ENCODE results near the gene NEK1. TPM values are rescaled to one million over a fixed set of nuclear protein-coding genes. Genes with fewer than 3 reads are reported as not detected.

NEK1 gene
- total and polyA plus RNA-seq, 3 donors from 2014 or later = 10.3 to 27.9 (median 25.5) TPM

DNA sequence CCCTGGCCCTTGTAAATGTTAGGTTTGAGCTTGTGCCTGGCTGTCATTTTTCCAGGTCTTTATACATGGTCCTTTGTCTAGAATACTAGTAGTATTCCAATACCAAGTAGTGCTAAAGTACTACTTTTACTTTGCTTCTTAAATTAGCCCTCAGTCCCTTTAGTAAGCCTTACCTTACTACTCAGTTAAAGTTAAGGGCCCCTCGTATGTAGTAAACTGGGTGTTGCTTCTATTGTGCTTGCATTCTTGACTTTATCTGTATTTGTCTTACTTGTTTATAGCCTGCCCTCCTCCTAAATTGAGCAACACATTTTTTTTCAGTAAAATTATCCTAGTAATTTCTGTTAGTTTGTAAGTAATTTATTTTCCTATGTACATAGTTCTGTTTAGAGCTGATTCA lies 33.2 kb upstream of the NEK1 start:
- 73 to 78% methylated on average over 1 of the region's 1 CpG for WGBS, 2 donors
- no peak for DNase-seq
- no peaks in the 10 kb centered on the region for H3K36me3 ChIP-seq (ENCODE audit: low read depth, missing control alignments)
- no peak overlapping the region for H3K27ac ChIP-seq
- no peaks in the 10 kb centered on the region for H3K9me3 ChIP-seq
- H3K4me1 ChIP-seq = peaks cover 4% of the 10 kb centered on the region
- TF ChIP-seq, protein P1, sequence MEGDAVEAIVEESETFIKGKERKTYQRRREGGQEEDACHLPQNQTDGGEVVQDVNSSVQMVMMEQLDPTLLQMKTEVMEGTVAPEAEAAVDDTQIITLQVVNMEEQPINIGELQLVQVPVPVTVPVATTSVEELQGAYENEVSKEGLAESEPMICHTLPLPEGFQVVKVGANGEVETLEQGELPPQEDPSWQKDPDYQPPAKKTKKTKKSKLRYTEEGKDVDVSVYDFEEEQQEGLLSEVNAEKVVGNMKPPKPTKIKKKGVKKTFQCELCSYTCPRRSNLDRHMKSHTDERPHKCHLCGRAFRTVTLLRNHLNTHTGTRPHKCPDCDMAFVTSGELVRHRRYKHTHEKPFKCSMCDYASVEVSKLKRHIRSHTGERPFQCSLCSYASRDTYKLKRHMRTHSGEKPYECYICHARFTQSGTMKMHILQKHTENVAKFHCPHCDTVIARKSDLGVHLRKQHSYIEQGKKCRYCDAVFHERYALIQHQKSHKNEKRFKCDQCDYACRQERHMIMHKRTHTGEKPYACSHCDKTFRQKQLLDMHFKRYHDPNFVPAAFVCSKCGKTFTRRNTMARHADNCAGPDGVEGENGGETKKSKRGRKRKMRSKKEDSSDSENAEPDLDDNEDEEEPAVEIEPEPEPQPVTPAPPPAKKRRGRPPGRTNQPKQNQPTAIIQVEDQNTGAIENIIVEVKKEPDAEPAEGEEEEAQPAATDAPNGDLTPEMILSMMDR (IDR thresholded peaks at IDR 0.05) = no peak
- no peak for TF ChIP-seq POLR2A (IDR thresholded peaks at IDR 0.05)
- no peaks in the 10 kb centered on the region for H3K27me3 ChIP-seq
- H3K4me3 ChIP-seq = no peak overlapping the region
- intact Hi-C loops (cut with DNase I; ENCODE audit: low total_unique reads) = no loop called here

DNA sequence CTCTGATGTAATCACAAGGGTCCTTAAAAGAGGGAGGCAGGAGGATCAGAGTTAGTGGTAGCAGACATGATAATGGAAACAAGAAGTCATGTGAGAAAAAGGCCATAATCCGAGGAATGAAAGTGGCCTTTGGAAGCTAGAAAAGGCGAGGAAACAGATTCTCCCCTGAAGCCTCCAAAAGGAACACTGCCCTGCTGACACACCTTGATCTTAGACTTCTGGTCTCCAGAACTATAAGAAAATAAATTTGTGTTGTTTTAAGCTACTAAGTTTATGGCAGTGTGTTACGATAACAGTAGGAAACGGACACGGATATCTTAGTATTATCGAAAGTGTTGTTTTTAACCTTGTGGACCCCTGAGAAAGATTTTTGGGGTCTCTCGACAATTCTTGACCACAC lies 32.4 kb upstream of the NEK1 start:
- Histone ChIP-seq H3K4me1 (no peaks in the 10 kb centered on the region), H3K27me3 (no peaks in the 10 kb centered on the region), H3K36me3 (ENCODE audit: low read depth, missing control alignments) (no peaks in the 10 kb centered on the region), H3K27ac (peak overlapping the region; percentile 17 to 26), H3K4me3 (no peak overlapping the region), H3K9me3 (no peaks in the 10 kb centered on the region)
- TF ChIP-seq, protein P1 (IDR thresholded peaks at IDR 0.05) = no peak
- no peak for TF ChIP-seq POLR2A (IDR thresholded peaks at IDR 0.05)
- intact Hi-C loops (cut with DNase I; ENCODE audit: low total_unique reads) = no loop called here
- no peak for DNase-seq
- WGBS, 2 donors = 91 to 94% methylated on average over 7 of the region's 7 CpGs

DNA sequence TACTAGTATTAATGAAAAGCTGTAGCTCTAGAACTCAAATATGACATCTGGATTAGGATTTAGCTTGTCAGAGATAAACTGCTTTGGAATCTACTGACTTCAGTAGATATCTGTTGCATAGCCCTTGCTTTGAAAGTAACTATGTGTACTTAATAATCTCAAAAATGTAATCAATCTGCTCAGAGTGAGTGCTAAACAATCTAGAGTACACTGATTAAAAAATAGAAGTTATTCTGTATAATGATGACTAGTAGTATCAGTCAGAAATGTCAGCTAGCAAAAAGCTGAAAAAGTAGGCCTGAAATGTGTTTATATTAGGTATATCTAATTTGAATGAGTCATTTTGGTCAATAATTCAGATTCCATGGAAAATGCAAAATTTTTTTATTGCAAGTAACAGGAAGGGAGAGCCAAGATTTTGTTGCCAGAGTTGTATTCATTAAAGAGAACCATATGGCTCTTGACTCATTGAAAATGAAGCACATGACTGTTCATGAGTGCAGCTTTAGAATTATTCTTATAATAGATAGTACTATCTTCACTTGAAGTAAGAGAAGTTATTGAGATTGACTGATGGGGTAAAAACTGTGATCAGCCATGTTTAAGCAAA lies 28.0 kb upstream of the NEK1 start:
- no peaks in the 10 kb centered on the region for H3K9me3 ChIP-seq
- H3K4me3 ChIP-seq = no peak overlapping the region
- DNase-seq = no peak
- TF ChIP-seq POLR2A (IDR thresholded peaks at IDR 0.05) = no peak
- TF ChIP-seq, protein P1 (IDR thresholded peaks at IDR 0.05) = no peak
- no peaks in the 10 kb centered on the region for H3K36me3 ChIP-seq (ENCODE audit: low read depth, missing control alignments)
- intact Hi-C loops (cut with DNase I; ENCODE audit: low total_unique reads) = no loop called here
- H3K27ac ChIP-seq = peak overlapping the region in 1 of 2 donors; percentile 4
- no peaks in the 10 kb centered on the region for H3K4me1 ChIP-seq
- H3K27me3 ChIP-seq = no peaks in the 10 kb centered on the region

DNA sequence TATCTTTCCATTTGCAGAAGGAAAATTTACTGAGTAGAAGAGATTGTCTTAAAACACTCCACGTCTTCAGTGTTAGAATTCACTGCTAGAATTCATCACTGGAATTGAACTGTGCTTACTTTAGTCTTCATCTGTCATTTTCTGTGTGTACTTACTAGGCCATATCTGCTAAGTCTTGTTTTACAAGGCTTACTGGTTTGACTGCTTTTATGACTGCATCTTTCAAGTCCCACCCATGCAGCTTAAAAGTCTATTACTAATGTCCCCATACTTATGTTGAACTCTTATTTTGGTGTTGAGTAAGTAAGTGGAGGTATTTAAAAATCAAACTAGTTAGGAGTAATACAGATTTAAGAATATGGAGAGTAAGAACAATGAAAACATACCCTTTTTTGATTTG lies 22.6 kb upstream of the NEK1 start:
- Histone ChIP-seq H3K36me3 (ENCODE audit: low read depth, missing control alignments) (no peaks in the 10 kb centered on the region), H3K27ac (no peak overlapping the region), H3K4me1 (no peaks in the 10 kb centered on the region), H3K4me3 (no peak overlapping the region), H3K27me3 (no peaks in the 10 kb centered on the region), H3K9me3 (no peaks in the 10 kb centered on the region)
- no peak for TF ChIP-seq POLR2A (IDR thresholded peaks at IDR 0.05)
- TF ChIP-seq, protein P1 (IDR thresholded peaks at IDR 0.05) = no peak
- intact Hi-C loops (cut with DNase I; ENCODE audit: low total_unique reads) = no loop called here
- 79 to 83% methylated on average over 1 of the region's 1 CpG for WGBS, 2 donors
- DNase-seq = no peak

DNA sequence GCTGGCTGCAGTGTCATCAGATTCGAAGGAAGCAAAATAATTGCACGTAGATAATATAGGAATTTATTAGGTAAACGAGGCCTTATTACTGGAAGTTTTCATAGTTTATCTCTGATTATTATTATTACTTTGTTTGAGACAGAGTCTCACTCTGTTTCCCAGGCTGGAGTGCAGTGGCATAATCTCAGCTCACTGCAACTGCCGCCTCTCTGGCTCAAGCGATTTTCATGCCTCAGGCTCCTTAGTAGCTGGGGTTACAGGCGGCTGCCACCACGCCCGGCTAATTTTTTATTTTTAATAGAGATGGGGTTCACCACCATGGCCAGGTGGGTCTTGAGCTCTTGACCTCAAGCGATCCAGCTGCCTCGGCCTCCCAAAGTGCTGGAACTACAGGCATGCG lies 20.5 kb upstream of the NEK1 start:
- Histone ChIP-seq H3K4me3 (no peak overlapping the region), H3K27me3 (no peaks in the 10 kb centered on the region), H3K9me3 (no peaks in the 10 kb centered on the region), H3K27ac (no peak overlapping the region), H3K36me3 (ENCODE audit: low read depth, missing control alignments) (no peaks in the 10 kb centered on the region), H3K4me1 (no peaks in the 10 kb centered on the region)
- TF ChIP-seq, protein P1 (IDR thresholded peaks at IDR 0.05) = no peak
- TF ChIP-seq POLR2A (IDR thresholded peaks at IDR 0.05) = no peak
- DNase-seq = no peak
- intact Hi-C loops (cut with DNase I; ENCODE audit: low total_unique reads) = no loop called here
- WGBS, 2 donors = 58 to 79% methylated on average over 11 of the region's 11 CpGs

All from testis (tissue), 3 donors.